ENCODE data around the gene NKAIN4. TPM values are rescaled to one million over a fixed set of nuclear protein-coding genes. Genes with fewer than 3 reads are reported as not detected.

The NKAIN4 gene
- total RNA-seq, 4 donors from 2014 or later = 0.79 TPM; not detected in 3

DNA sequence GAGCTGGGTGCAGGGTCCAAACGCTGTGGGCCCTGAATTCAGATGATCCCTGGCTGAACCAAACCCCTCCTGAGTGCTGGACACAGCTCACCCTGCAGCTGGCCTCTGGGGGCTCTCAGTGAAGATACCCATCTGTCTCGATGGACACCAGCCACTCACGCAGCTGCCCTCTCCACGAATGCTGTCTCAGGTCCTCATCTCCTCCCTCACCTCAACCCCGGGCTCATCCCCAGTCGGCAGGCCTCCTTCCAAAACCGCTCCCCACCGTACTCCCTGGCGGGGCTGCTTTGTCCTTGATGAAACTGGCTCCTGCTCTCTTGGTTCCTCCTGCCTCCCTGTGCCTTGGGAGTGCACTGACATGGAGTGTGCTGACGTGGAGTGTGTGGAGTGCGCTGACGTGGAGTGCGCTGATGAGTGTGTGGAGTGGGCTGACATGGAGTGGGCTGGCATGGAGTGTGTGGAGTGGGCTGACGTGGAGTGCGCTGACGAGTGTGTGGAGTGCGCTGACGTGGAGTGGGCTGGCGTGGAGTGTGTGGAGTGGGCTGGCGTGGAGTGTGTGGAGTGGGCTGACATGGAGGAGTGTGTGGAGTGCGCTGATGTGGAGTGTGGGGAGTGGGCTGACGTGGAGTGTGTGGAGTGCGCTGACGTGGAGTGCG lies 34.3 kb downstream of the NKAIN4 start:
- H3K9me3 ChIP-seq = no peaks in the 10 kb centered on the region
- H3K27me3 ChIP-seq = peaks cover 4% of the 10 kb centered on the region
- H3K4me3 ChIP-seq = no peak overlapping the region
- H3K27ac ChIP-seq = no peak overlapping the region
- WGBS, 2 donors (ENCODE audit: low coverage in 1 of 2) = 82 to 95% methylated on average over 8 to 25 of the region's 25 CpGs
- TF ChIP-seq CTCF (IDR thresholded peaks at IDR 0.05) = no peak
- TF ChIP-seq POLR2A (IDR thresholded peaks at IDR 0.05) = no peak
- TF ChIP-seq EP300 (IDR thresholded peaks at IDR 0.05; ENCODE audit: low read depth) = no peak
- H3K4me1 ChIP-seq = peaks cover 0 to 21% (median 15%) of the 10 kb centered on the region in 4 donors
- intact Hi-C loops (cut with DNase I; ENCODE audit: low total_unique reads) (loop anchor here (5.0 kb wide), 1 partner anchor 163 kb away; no protein-coding TSS in a partner anchor), in situ Hi-C loops (cut with MboI; ENCODE audit: low pct_ligation_motif_present in 1 of 4, low pct_unique_long_range_greater_than_20kb in 1 of 4, low sequenced_read_pairs in 3 of 4) (no loop called here)
- DNase-seq = no peak
- H3K36me3 ChIP-seq = no peaks in the 10 kb centered on the region

- Histone ChIP-seq H3K36me3 (no peaks in the 10 kb centered on the region), H3K27ac (no peak overlapping the region), H3K27me3 (peaks cover 4% of the 10 kb centered on the region), H3K4me1 (peaks cover 5 to 20% (median 15%) of the 10 kb centered on the region in 4 donors), H3K4me3 (no peak overlapping the region), H3K9me3 (no peaks in the 10 kb centered on the region)
- WGBS, 2 donors (ENCODE audit: low coverage in 1 of 2) = 77 to 92% methylated on average over 6 to 8 of the region's 8 CpGs
- in situ Hi-C loops (cut with MboI; ENCODE audit: low pct_ligation_motif_present in 1 of 4, low pct_unique_long_range_greater_than_20kb in 1 of 4, low sequenced_read_pairs in 3 of 4) (no loop called here), intact Hi-C loops (cut with DNase I; ENCODE audit: low total_unique reads) (no loop called here)
- DNase-seq = no peak
- TF ChIP-seq POLR2AphosphoS5 (IDR thresholded peaks at IDR 0.05) (no peak), CTCF (IDR thresholded peaks at IDR 0.05) (no peak), POLR2A (IDR thresholded peaks at IDR 0.05) (no peak)
These were observed 34.8 kb downstream of the NKAIN4 start for GRCh38 chr20:63219447-63219821.

DNA sequence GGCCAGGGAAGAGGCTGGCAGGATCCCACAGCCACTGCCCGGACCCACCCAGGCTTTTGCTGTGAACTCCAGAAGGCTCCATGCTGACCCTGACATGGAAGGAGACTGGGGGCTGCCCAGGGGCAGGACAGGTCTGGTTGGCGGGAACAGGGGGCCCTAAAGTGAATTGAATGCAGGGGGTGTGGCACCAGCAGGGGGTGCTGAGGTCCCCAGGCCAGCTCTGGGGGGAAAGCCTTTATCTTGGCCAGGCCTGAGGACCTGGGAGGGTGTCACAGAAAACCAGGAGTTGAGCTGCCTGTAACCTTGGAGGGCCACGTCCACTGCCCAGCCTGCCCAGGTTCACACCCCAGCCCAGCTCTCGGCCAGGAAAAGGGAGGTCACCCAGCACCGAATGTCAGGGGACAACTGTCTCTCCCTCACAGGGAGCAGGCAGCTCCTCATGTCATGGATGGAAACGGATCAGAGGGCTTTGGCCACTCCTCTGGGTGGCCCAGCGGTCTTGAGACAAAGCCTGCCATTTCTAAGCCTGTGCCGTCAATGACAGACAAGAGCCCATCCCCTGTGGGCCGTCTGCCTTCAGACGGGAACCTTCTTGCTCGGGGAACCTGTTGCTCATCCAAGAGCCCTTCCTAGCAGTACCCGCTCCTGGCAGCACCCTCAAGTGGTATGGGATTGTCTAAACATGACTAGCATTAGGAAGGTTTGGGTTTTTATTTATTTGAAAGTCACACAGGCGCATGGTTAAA lies 35.4 kb downstream of the NKAIN4 start:
- intact Hi-C loops (cut with DNase I; ENCODE audit: low total_unique reads) (no loop called here), in situ Hi-C loops (cut with MboI; ENCODE audit: low pct_ligation_motif_present in 1 of 4, low pct_unique_long_range_greater_than_20kb in 1 of 4, low sequenced_read_pairs in 3 of 4) (no loop called here)
- H3K4me3 ChIP-seq = no peak overlapping the region
- H3K27me3 ChIP-seq = peaks cover 4% of the 10 kb centered on the region
- no peaks in the 10 kb centered on the region for H3K9me3 ChIP-seq
- H3K36me3 ChIP-seq = no peaks in the 10 kb centered on the region
- H3K4me1 ChIP-seq = peaks cover 8 to 18% (median 18%) of the 10 kb centered on the region in 4 donors
- TF ChIP-seq POLR2AphosphoS5 (IDR thresholded peaks at IDR 0.05) (no peak), POLR2A (IDR thresholded peaks at IDR 0.05) (no peak), CTCF (IDR thresholded peaks at IDR 0.05) (no peak), EP300 (IDR thresholded peaks at IDR 0.05; ENCODE audit: low read depth) (no peak)
- 83 to 100% methylated on average over 1 to 12 of the region's 13 CpGs for WGBS, 2 donors (ENCODE audit: low coverage in 1 of 2)
- no peak for DNase-seq
- no peak overlapping the region for H3K27ac ChIP-seq

- Histone ChIP-seq H3K27me3 (peaks cover 4% of the 10 kb centered on the region), H3K9me3 (no peaks in the 10 kb centered on the region), H3K4me3 (no peak overlapping the region), H3K27ac (no peak overlapping the region), H3K36me3 (peaks cover 0 to 4% (median 0%) of the 10 kb centered on the region in 4 donors), H3K4me1 (peaks cover 8 to 27% (median 25%) of the 10 kb centered on the region in 4 donors)
- no peak for DNase-seq
- intact Hi-C loops (cut with DNase I; ENCODE audit: low total_unique reads) (no loop called here), in situ Hi-C loops (cut with MboI; ENCODE audit: low pct_ligation_motif_present in 1 of 4, low pct_unique_long_range_greater_than_20kb in 1 of 4, low sequenced_read_pairs in 3 of 4) (no loop called here)
- no peak for TF ChIP-seq POLR2AphosphoS5 (IDR thresholded peaks at IDR 0.05)
- WGBS, 2 donors (ENCODE audit: low coverage in 1 of 2) = 79% methylated on average over 7 of the region's 7 CpGs; no CpG with 5 or more reads in 1 of the 2 donors
These were observed 36.6 kb downstream of the NKAIN4 start for GRCh38 chr20:63217706-63218105.

All from transverse colon (tissue), 4 donors.